ENCODE results near the gene ZBTB7C.

Gene ZBTB7C

GRCh38 chr18:48263914-48264902 is 145.0 kb downstream of the ZBTB7C start:
- ChIA-PET CTCF (interaction anchor here (0.6 kb wide), 1 partner anchor 189 kb away, joined by 3 read pairs; no protein-coding TSS in a partner anchor), POLR2A (no interaction called here)
- Histone ChIP-seq H3K4me1 (ENCODE audit: control insufficient read depth, insufficient read depth, low read length) (no peaks in the 10 kb centered on the region), H3K36me3 (ENCODE audit: control insufficient read depth in 2 of 2, insufficient read depth in 1 of 2, low read length in 2 of 2) (no peaks in the 10 kb centered on the region), H3K9me3 (ENCODE audit: control insufficient read depth, insufficient read depth, low read depth, low read length) (no peaks in the 10 kb centered on the region), H3K4me3 (ENCODE audit: low read depth, low read length) (no peak overlapping the region), H3K27ac (ENCODE audit: extremely low read depth, low read depth, low read length) (no peak overlapping the region)
- no peak for TF ChIP-seq ZNF558 (tag by site-specific recombination; IDR thresholded peaks at IDR 0.05)

GRCh38 chr18:48263192-48263853 is 145.9 kb downstream of the ZBTB7C start:
- ChIA-PET CTCF (interaction anchor here (0.5 to 0.6 kb wide), 2 partner anchors 190 to 800 kb away, joined by 3 to 5 read pairs; no protein-coding TSS in a partner anchor), POLR2A (no interaction called here)
- H3K9me3 ChIP-seq (ENCODE audit: control insufficient read depth, insufficient read depth, low read depth, low read length), result no peaks in the 10 kb centered on the region
- no peak overlapping the region for H3K4me3 ChIP-seq (ENCODE audit: low read depth, low read length)
- H3K4me1 ChIP-seq (ENCODE audit: control insufficient read depth, insufficient read depth, low read length), result no peaks in the 10 kb centered on the region
- no peak overlapping the region for H3K27ac ChIP-seq (ENCODE audit: extremely low read depth, low read depth, low read length)
- no peaks in the 10 kb centered on the region for H3K36me3 ChIP-seq (ENCODE audit: control insufficient read depth in 2 of 2, insufficient read depth in 1 of 2, low read length in 2 of 2)
- no peak for TF ChIP-seq ZNF610 (tag by site-specific recombination; IDR thresholded peaks at IDR 0.05; ENCODE audit: borderline replicate concordance)
- TF ChIP-seq ZNF776 (tag by site-specific recombination; IDR thresholded peaks at IDR 0.05; ENCODE audit: borderline replicate concordance), result no peak
- TF ChIP-seq ZBTB7A (tag by site-specific recombination; IDR thresholded peaks at IDR 0.05; ENCODE audit: low read depth), result no peak
- TF ChIP-seq ZFHX2 (tag by site-specific recombination; conservative IDR thresholded peaks at IDR 0.05), result peak; percentile 42; the same call in 1 of the 2 replicates
- 0 out of 2 replicates have a peak, but pooled peaks have one; percentile 33 for TF ChIP-seq EGR2 (tag by site-specific recombination; IDR thresholded peaks at IDR 0.05; ENCODE audit: low read depth)

GRCh38 chr18:48260237-48260636 is 148.9 kb downstream of the ZBTB7C start:
- no peak overlapping the region for H3K27ac ChIP-seq (ENCODE audit: extremely low read depth, low read depth, low read length)
- ChIA-PET POLR2A (no interaction called here), CTCF (interaction anchor here (0.5 kb wide), 1 partner anchor 89 kb away, joined by 4 read pairs; no protein-coding TSS in a partner anchor)
- H3K36me3 ChIP-seq (ENCODE audit: control insufficient read depth in 2 of 2, insufficient read depth in 1 of 2, low read length in 2 of 2), result no peaks in the 10 kb centered on the region
- no peaks in the 10 kb centered on the region for H3K4me1 ChIP-seq (ENCODE audit: control insufficient read depth, insufficient read depth, low read length)
- H3K9me3 ChIP-seq (ENCODE audit: control insufficient read depth, insufficient read depth, low read depth, low read length), result no peaks in the 10 kb centered on the region
- no peak for TF ChIP-seq ZNF610 (tag by site-specific recombination; IDR thresholded peaks at IDR 0.05; ENCODE audit: borderline replicate concordance)
- TF ChIP-seq ZNF701 (tag by site-specific recombination; IDR thresholded peaks at IDR 0.05), result no peak
- no peak for TF ChIP-seq SP7 (tag by site-specific recombination; IDR thresholded peaks at IDR 0.05)
- TF ChIP-seq ZNF768 (tag by site-specific recombination; IDR thresholded peaks at IDR 0.05), result no peak
- TF ChIP-seq ZBTB26 (tag by site-specific recombination; optimal IDR thresholded peaks at IDR 0.05), result no peak
- TF ChIP-seq ZSCAN18 (tag by site-specific recombination; IDR thresholded peaks at IDR 0.05), result no peak
- TF ChIP-seq ZNF623 (tag by site-specific recombination; IDR thresholded peaks at IDR 0.05), result no peak
- TF ChIP-seq ZBTB48 (tag by site-specific recombination; IDR thresholded peaks at IDR 0.05), result no peak
- TF ChIP-seq ZNF529 (tag by site-specific recombination; IDR thresholded peaks at IDR 0.05; ENCODE audit: insufficient replicate concordance), result no peak
- TF ChIP-seq ZNF280C (tag by site-specific recombination; IDR thresholded peaks at IDR 0.05), result no peak
- no peak for TF ChIP-seq OSR2 (tag by site-specific recombination; IDR thresholded peaks at IDR 0.05)
- TF ChIP-seq KLF7 (tag by site-specific recombination; IDR thresholded peaks at IDR 0.05; ENCODE audit: borderline replicate concordance), result no peak
- TF ChIP-seq ZNF121 (tag by site-specific recombination; IDR thresholded peaks at IDR 0.05), result no peak
- H3K4me3 ChIP-seq (ENCODE audit: low read depth, low read length), result no peak overlapping the region
